ENCODE measurements around the gene EFS.

Gene EFS

GRCh38 chr14:23321572-23322547 lies 43.1 kb downstream of the EFS start:
- TF ChIP-seq, protein P1, sequence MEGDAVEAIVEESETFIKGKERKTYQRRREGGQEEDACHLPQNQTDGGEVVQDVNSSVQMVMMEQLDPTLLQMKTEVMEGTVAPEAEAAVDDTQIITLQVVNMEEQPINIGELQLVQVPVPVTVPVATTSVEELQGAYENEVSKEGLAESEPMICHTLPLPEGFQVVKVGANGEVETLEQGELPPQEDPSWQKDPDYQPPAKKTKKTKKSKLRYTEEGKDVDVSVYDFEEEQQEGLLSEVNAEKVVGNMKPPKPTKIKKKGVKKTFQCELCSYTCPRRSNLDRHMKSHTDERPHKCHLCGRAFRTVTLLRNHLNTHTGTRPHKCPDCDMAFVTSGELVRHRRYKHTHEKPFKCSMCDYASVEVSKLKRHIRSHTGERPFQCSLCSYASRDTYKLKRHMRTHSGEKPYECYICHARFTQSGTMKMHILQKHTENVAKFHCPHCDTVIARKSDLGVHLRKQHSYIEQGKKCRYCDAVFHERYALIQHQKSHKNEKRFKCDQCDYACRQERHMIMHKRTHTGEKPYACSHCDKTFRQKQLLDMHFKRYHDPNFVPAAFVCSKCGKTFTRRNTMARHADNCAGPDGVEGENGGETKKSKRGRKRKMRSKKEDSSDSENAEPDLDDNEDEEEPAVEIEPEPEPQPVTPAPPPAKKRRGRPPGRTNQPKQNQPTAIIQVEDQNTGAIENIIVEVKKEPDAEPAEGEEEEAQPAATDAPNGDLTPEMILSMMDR (IDR thresholded peaks at IDR 0.05; ENCODE audit: low read depth, low read length): no peak
- peak overlapping the region; percentile 81 to 84 for H3K4me3 ChIP-seq (replicated peaks in 1 of 2; ENCODE audit: low read depth in 2 of 2, low read length in 2 of 2)

GRCh38 chr14:23320584-23321571 lies 44.1 kb downstream of the EFS start, which contains the start of gene PABPN1:
PABPN1 (plus strand) TSS chr14:23321457; CDS start chr14:23321470, 13 bp downstream.
- DNase-seq (ENCODE audit: low read depth in 2 of 2): peak; percentile 100
- TF ChIP-seq, protein P1 (IDR thresholded peaks at IDR 0.05; ENCODE audit: low read depth, low read length): no peak
- H3K4me3 ChIP-seq (replicated peaks in 1 of 2; ENCODE audit: low read depth in 2 of 2, low read length in 2 of 2): peak within 1 kb of the TSS; percentile 81 to 84

More at GRCh38 chr14:23321572-23322547, 43.1 kb downstream of the EFS start:
- DNase-seq (ENCODE audit: low read depth in 2 of 2): peak; percentile 49 to 69

- no peak overlapping the region for H3K4me3 ChIP-seq (replicated peaks in 1 of 2; ENCODE audit: low read depth in 2 of 2, low read length in 2 of 2)
- DNase-seq (ENCODE audit: low read depth in 2 of 2): no peak
- TF ChIP-seq, protein P1 (IDR thresholded peaks at IDR 0.05; ENCODE audit: low read depth, low read length): no peak
Observed at GRCh38 chr14:23319746-23320583, 45.0 kb downstream of the EFS start.

DNA sequence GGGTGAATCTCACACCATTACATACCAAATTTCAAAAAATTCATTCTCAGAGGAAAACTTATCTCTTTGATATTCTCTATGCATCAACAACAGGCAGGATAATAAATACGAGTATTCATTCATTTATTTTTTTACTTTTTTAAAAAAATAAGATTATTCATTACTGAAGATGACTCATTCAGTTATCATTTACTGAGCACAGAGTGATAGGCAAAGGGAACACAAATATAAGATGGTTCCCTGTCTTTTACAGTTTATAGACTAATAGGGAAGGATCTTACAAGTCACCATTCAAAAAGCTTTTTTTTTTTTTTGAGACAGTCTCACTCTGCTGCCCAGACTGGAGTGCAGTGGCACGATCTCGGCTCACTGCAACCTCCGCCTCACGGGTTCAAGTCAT lies 48.7 kb downstream of the EFS start:
- TF ChIP-seq, protein P1 (IDR thresholded peaks at IDR 0.05; ENCODE audit: low read depth, low read length): no peak
- H3K4me3 ChIP-seq (replicated peaks in 1 of 2; ENCODE audit: low read depth in 2 of 2, low read length in 2 of 2): no peak overlapping the region
- no peak for DNase-seq (ENCODE audit: low read depth in 2 of 2)

DNA sequence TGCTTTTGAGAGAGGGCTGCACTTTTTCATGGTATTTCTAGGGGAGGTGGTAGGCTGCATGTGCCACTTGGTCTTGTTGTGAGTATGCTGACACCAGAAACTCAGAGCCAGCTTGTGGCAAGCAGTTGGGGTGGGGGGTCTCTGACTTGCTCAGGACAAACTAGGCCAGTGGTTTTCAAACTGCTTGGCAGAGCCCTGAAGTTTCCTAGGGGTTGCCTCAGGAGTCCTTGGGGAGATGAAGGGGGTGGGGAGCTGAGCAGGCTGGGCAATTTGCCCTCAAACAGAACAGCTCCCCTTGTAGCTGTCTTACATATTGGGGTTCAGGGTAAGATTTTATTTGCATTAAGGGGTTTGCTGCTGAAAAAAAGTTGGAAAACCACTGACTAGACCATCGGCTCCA lies 54.4 kb downstream of the EFS start:
- DNase-seq (ENCODE audit: low read depth in 2 of 2): no peak
- TF ChIP-seq, protein P1 (IDR thresholded peaks at IDR 0.05; ENCODE audit: low read depth, low read length): no peak

More for the DNA sequence above, 54.4 kb downstream of the EFS start:
- no peak overlapping the region for H3K4me3 ChIP-seq (replicated peaks in 1 of 2; ENCODE audit: low read depth in 2 of 2, low read length in 2 of 2)

Data from cardiac fibroblast (primary cell).